PC-9 (cell line): ENCODE results near the gene ICAM2. TPM values are rescaled to one million over a fixed set of nuclear protein-coding genes. Genes with fewer than 3 reads are reported as not detected.

Experiments
- BruUV-seq: library from RNA; stranded (reverse); fragments of 400-500 nt; replicated peaks from 2 replicates; lab custom pipeline; 2021; lab: Mats Ljungman, UMichigan
- CTCF ChIA-PET: fragments of 300-600 bp; sonication (Branson Sonifier 250); formaldehyde crosslinking; loops from one replicate; lab custom pipeline; 2022; ENCODE audit warnings: antibody characterized with exemption; lab: Charles Lee
- POLR2A ChIA-PET: fragments of 300-600 bp; sonication (Branson Sonifier 250); formaldehyde crosslinking; loops from one replicate; lab custom pipeline; 2022; ENCODE audit warnings: antibody characterized with exemption; ENCODE audit not compliant: unreplicated experiment; lab: Charles Lee
- DNase-seq, 2 experiments: peaks; one replicate each; pipeline versions ENCODE4 v3.0.0 to v3.0.0-alpha.2; 2015 to 2022; ENCODE audit warnings: mixed read lengths in 1 of 2
- H2AFZ ChIP-seq: fragments of 200-600 bp; sonication (generic); 2 replicates; pipeline ENCODE4 v1.8.1; 2017; ENCODE audit warnings: antibody characterized with exemption
- H3F3A ChIP-seq: fragments of 200-600 bp; sonication (generic); 2 replicates; pipeline ENCODE4 v1.8.1; 2017; ENCODE audit warnings: antibody characterized with exemption, mild to moderate bottlenecking, low read depth; ENCODE audit not compliant: insufficient read depth
- H3K27ac ChIP-seq: fragments of 200-600 bp; sonication (generic); 2 replicates; pipeline ENCODE4 v1.6.1; 2016; ENCODE audit warnings: mixed run types
- H3K27me3 ChIP-seq: fragments of 200-600 bp; sonication (generic); 2 replicates; pipeline ENCODE4 v1.6.1; 2016; ENCODE audit warnings: low read depth, mixed run types; ENCODE audit not compliant: insufficient read depth
- H3K36me3 ChIP-seq: fragments of 200-600 bp; sonication (generic); 2 replicates; pipeline ENCODE4 v1.6.1; 2016; ENCODE audit warnings: low read depth, mixed run types
- H3K4me1 ChIP-seq: fragments of 200-600 bp; sonication (generic); replicated peaks from 2 replicates; pipeline ENCODE4 v1.6.1; 2016; ENCODE audit warnings: mixed run types; ENCODE audit not compliant: insufficient read depth
- H3K4me2 ChIP-seq: fragments of 200-600 bp; sonication (generic); 2 replicates; pipeline ENCODE4 v1.6.1; 2017; ENCODE audit warnings: mixed run types
- H3K4me3 ChIP-seq: fragments of 200-600 bp; sonication (generic); 2 replicates; pipeline ENCODE4 v1.6.1; 2016; ENCODE audit warnings: mixed run types
- H3K79me2 ChIP-seq: fragments of 200-600 bp; sonication (generic); 2 replicates; pipeline ENCODE4 v1.6.1; 2017; ENCODE audit warnings: low read depth, mixed run types
- H3K9me2 ChIP-seq: fragments of 200-600 bp; sonication (generic); 2 replicates; pipeline ENCODE4 v1.8.1; 2017; ENCODE audit warnings: mild to moderate bottlenecking; ENCODE audit not compliant: insufficient read depth
- H3K9me3 ChIP-seq: fragments of 200-600 bp; sonication (generic); 2 replicates; pipeline ENCODE4 v1.8.1; 2016; ENCODE audit warnings: low read depth; ENCODE audit not compliant: insufficient read depth
- H4K20me1 ChIP-seq: fragments of 200-600 bp; sonication (generic); 2 replicates; pipeline ENCODE4 v1.8.1; 2017; ENCODE audit not compliant: insufficient read depth
- EZH2 ChIP-seq: fragments of 200-600 bp; sonication (generic); IDR thresholded peaks from 2 replicates; pipeline ENCODE4 v1.8.0; 2017; ENCODE audit warnings: antibody characterized with exemption, low read depth
- intact Hi-C: fragments of 100-400 bp; cut with micrococcal nuclease; formaldehyde crosslinking; loops from one replicate; pipeline ENCODE4 v1.10.0; 2022; ENCODE audit not compliant: unreplicated experiment
- total RNA-seq: library from RNA; stranded (reverse); gene quantifications from 2 replicates; pipeline ENCODE4 v1.2.3, GENCODE V29; 2021
- TF ChIP-seq, protein P1 (sequence below): fragments of 200-600 bp; sonication (generic); conservative IDR thresholded peaks from 2 replicates; pipeline ENCODE4 v1.6.1; 2017; ENCODE audit warnings: mixed run types, antibody characterized with exemption, mild to moderate bottlenecking, moderate library complexity

ICAM2 gene
- total RNA-seq, 1 experiment from 2014 or later = 7.8 TPM

DNA sequence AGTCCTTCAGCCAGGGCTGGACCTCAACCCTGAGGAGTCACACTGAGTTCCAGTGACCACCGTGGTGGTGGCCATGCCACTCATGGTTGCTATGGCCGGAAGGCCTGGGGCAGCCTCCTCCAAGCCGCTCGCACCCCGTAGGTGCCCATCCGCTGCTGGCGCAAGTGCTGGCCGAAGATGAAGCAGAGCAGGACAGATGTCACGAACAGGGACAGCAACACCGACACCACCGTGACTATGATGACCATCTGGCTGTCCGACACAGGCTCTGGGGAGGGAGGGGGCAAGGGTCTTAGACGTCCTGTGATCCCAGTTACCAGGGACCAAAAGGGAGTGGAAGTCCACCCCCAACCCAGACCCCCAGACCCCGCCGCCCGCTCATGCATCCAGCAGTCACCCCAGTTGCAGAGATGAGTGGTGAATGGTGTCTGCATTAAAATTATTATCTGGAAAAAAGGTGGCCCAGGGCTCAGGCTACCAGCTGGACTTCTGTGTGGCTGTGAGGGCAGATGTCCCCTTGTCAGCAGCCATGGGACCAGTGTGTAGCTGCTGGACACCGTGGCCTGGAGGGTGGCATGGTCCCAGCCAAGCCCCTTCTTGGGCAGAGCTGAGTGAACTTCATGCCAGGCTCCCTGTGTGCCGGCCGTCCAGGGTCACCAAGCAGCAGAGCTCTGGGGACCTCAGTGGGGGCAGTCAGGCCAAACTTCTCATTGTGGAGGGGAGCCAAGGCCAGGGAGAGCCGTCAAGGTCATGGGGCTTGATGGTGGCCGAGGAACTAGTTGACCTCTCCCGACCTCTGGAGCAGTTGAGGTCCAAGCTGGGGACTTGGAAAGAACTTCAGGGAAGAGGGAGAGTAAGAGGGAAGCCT lies 17.5 kb downstream of the ICAM2 start:
- Histone ChIP-seq H3K79me2 (no peaks in the 10 kb centered on the region), H3K4me3 (no peak overlapping the region), H3K4me1 (peaks cover 39% of the 10 kb centered on the region), H3K27ac (no peak overlapping the region), H2AFZ (no peak overlapping the region), H3K9me3 (no peaks in the 10 kb centered on the region), H3K27me3 (0 out of 2 replicates have a peak, but pooled peaks cover under 1% of the 10 kb centered on the region), H3K4me2 (no peak overlapping the region), H4K20me1 (no peaks in the 10 kb centered on the region), H3K9me2 (no peaks in the 10 kb centered on the region), H3F3A (peaks cover 11% of the 10 kb centered on the region; the same call in 1 of the 2 replicates), H3K36me3 (no peaks in the 10 kb centered on the region)
- no peak for DNase-seq
- CTCF ChIA-PET = no interaction called here
- POLR2A ChIA-PET = no interaction called here
- no TSS peak for BruUV-seq
- TF ChIP-seq EZH2 = no peak
- TF ChIP-seq, protein P1, sequence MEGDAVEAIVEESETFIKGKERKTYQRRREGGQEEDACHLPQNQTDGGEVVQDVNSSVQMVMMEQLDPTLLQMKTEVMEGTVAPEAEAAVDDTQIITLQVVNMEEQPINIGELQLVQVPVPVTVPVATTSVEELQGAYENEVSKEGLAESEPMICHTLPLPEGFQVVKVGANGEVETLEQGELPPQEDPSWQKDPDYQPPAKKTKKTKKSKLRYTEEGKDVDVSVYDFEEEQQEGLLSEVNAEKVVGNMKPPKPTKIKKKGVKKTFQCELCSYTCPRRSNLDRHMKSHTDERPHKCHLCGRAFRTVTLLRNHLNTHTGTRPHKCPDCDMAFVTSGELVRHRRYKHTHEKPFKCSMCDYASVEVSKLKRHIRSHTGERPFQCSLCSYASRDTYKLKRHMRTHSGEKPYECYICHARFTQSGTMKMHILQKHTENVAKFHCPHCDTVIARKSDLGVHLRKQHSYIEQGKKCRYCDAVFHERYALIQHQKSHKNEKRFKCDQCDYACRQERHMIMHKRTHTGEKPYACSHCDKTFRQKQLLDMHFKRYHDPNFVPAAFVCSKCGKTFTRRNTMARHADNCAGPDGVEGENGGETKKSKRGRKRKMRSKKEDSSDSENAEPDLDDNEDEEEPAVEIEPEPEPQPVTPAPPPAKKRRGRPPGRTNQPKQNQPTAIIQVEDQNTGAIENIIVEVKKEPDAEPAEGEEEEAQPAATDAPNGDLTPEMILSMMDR = no peak
- intact Hi-C loops = no loop called here

DNA sequence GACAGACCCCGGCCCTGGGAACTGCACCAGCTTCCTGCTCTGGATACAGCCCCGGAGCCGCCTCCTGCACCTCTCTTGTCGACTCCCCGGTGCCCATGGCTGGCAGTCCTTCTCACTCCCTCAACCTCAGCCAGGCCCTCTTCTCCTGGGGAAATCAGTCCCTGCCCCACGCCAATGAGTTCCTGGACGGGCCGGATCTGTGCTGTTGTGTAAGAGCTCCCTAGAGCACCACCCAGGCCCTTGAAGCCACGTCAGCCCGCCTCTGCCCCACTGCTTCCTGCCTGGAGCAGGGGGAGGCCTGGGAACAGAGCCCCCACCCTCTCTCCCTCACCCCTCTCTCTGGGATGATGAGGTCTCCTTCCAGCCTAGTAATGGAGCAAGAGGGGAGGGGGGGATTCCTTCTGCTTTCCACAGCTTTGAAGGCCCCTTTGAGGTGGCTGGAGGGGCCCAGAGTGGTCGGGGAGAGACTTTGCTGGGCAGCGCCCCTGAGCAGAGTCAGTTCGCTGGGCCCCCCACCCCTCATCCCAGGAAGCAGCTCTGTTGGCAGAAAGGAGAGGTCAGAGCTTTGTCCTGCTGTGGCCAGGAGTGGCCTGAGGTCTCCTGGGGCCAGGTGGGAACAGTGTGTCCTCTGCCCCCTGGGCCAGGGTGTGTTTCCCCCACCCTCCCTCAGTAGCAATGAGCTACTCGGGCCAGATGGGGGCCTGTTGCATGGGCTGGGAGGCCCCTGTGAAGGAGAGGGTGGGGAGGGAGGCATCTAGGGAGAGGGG lies 18.5 kb downstream of the ICAM2 start:
- Histone ChIP-seq H3K4me2 (no peak overlapping the region), H3K27me3 (0 out of 2 replicates have a peak, but pooled peaks cover 8% of the 10 kb centered on the region), H3F3A (peaks cover 11% of the 10 kb centered on the region; the same call in 1 of the 2 replicates), H3K4me3 (no peak overlapping the region), H3K9me2 (no peaks in the 10 kb centered on the region), H3K79me2 (no peaks in the 10 kb centered on the region), H3K9me3 (no peaks in the 10 kb centered on the region), H2AFZ (no peak overlapping the region), H3K4me1 (peaks cover 29% of the 10 kb centered on the region), H3K36me3 (no peaks in the 10 kb centered on the region), H4K20me1 (no peaks in the 10 kb centered on the region), H3K27ac (no peak overlapping the region)
- TF ChIP-seq EZH2 = no peak
- TF ChIP-seq, protein P1 = no peak
- POLR2A ChIA-PET = no interaction called here
- CTCF ChIA-PET = no interaction called here
- intact Hi-C loops = no loop called here
- BruUV-seq = no TSS peak
- no peak for DNase-seq

DNA sequence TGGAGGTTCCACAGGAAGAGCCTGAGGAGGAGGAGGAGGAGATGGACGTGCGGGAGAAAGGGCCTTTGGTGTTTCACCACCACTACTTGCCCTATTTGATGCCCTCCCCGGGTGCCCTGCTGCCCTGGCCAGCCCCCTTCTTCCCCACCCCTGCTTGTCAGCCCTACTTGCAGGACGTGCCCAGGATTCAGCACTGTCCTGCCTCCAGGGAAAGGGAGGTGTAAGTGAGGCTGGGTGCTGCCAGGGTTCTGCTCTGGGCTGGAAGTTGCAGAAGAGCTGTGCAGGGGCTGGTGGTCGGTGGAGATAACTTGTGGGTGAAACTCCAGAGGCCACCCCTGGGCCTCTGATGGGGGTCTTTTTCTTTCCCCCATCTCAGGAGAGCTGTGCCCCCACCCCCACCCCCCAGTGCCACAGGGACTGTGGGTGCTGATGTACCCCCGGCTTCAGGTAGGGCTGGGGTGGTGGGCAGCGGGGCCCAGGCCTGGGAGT lies 19.3 kb downstream of the ICAM2 start:
- ChIA-PET POLR2A (no interaction called here), CTCF (interaction anchor here (0.6 kb wide), 1 partner anchor 432 kb away, joined by 3 read pairs; no protein-coding TSS in a partner anchor)
- Histone ChIP-seq H3K9me3 (no peaks in the 10 kb centered on the region), H2AFZ (no peak overlapping the region), H3F3A (peaks cover 11% of the 10 kb centered on the region; the same call in 1 of the 2 replicates), H3K4me3 (no peak overlapping the region), H3K27me3 (0 out of 2 replicates have a peak, but pooled peaks cover 11% of the 10 kb centered on the region), H3K9me2 (no peaks in the 10 kb centered on the region), H3K27ac (no peak overlapping the region), H3K4me1 (peaks cover 21% of the 10 kb centered on the region), H4K20me1 (no peaks in the 10 kb centered on the region), H3K79me2 (no peaks in the 10 kb centered on the region), H3K36me3 (no peaks in the 10 kb centered on the region), H3K4me2 (no peak overlapping the region)
- intact Hi-C loops = no loop called here
- no peak for DNase-seq
- no TSS peak for BruUV-seq
- no peak for TF ChIP-seq EZH2
- TF ChIP-seq, protein P1 = no peak
